Common myeloid progenitor, CD34-positive (primary cell): ENCODE data around the gene ATP5MG.

Source experiments
- CTCF ChIA-PET: fragments of 350-600 bp; sonication (Branson Sonifier 250); formaldehyde crosslinking; loops from one replicate; lab custom pipeline; 2021; ENCODE audit warnings: antibody characterized with exemption; lab: Charles Lee
- POLR2A ChIA-PET: fragments of 350-600 bp; sonication (Branson Sonifier 250); formaldehyde crosslinking; loops from one replicate; lab custom pipeline; 2021; ENCODE audit warnings: antibody characterized with exemption; lab: Charles Lee
- DNase-seq, 3 donors: peaks; one replicate each; pipeline versions ENCODE4 v3.0.0 to v3.0.0-alpha.2; 2013
- H3K27ac ChIP-seq, 2 experiments: 1 replicate in 1 of 2; 2 replicates in 1 of 2; pipeline ENCODE4 v1.7.0; 2013; ENCODE audit warnings: inconsistent platforms in 2 of 2, low read length in 2 of 2, mild to moderate bottlenecking in 2 of 2, low read depth in 1 of 2, moderate library complexity in 1 of 2; ENCODE audit not compliant: severe bottlenecking in 2 of 2, insufficient read depth in 1 of 2, poor library complexity in 1 of 2
- H3K27me3 ChIP-seq, 5 experiments: replicated peaks in 2 of 5; 1 replicate in 3 of 5; 2 replicates in 2 of 5; pipeline versions ENCODE4 v1.6.1 to v1.7.0; 2013; ENCODE audit warnings: low read length in 4 of 5, mild to moderate bottlenecking in 2 of 5, moderate library complexity in 2 of 5, inconsistent platforms in 1 of 5; ENCODE audit not compliant: insufficient read depth in 5 of 5, control insufficient read depth in 4 of 5
- H3K36me3 ChIP-seq, 4 experiments: 1 replicate in 2 of 4; 2 replicates in 2 of 4; pipeline versions ENCODE4 v1.6.1 to v1.7.0; 2013; ENCODE audit warnings: low read length in 3 of 4, control low read depth in 1 of 4, mild to moderate bottlenecking in 1 of 4; ENCODE audit not compliant: control insufficient read depth in 4 of 4, insufficient read depth in 4 of 4
- H3K4me1 ChIP-seq, 4 experiments: 1 replicate in 3 of 4; 2 replicates in 1 of 4; pipeline versions ENCODE4 v1.6.1 to v1.7.1; 2013; ENCODE audit warnings: low read length in 3 of 4, mild to moderate bottlenecking in 3 of 4, control low read depth in 1 of 4, inconsistent platforms in 1 of 4, moderate library complexity in 1 of 4; ENCODE audit not compliant: control insufficient read depth in 4 of 4, insufficient read depth in 4 of 4; ENCODE audit errors: control extremely low read depth in 1 of 4
- H3K4me3 ChIP-seq, 7 experiments: 1 replicate in 4 of 7; 2 replicates in 3 of 7; pipeline versions ENCODE4 v1.5.1 to v1.7.0; 2013; ENCODE audit warnings: mild to moderate bottlenecking in 7 of 7, low read length in 6 of 7, moderate library complexity in 6 of 7, inconsistent platforms in 2 of 7, low read depth in 2 of 7, control low read depth in 1 of 7; ENCODE audit not compliant: insufficient read depth in 4 of 7, control insufficient read depth in 1 of 7; ENCODE audit errors: extremely low read depth in 1 of 7
- H3K9me3 ChIP-seq, 5 experiments: 1 replicate in 4 of 5; 2 replicates in 1 of 5; pipeline versions ENCODE4 v1.6.1 to v1.7.1; 2013; ENCODE audit warnings: low read length in 4 of 5, mild to moderate bottlenecking in 2 of 5, inconsistent platforms in 1 of 5, low read depth in 1 of 5, moderate library complexity in 1 of 5; ENCODE audit not compliant: control insufficient read depth in 4 of 5, insufficient read depth in 2 of 5; ENCODE audit errors: control extremely low read depth in 1 of 5
- WGBS: methylation state at CpG from one replicate; pipeline ENCODE4 v1.1.5; 2013; ENCODE audit not compliant: insufficient coverage; 5-methylcytosine and 5-hydroxymethylcytosine counted together

The ATP5MG gene

GRCh38 chr11:118370774-118371173, 30.6 kb upstream of the ATP5MG start:
- POLR2A ChIA-PET: no interaction called here
- CTCF ChIA-PET: no interaction called here
- Histone ChIP-seq H3K36me3 (peaks cover 44 to 84% (median 63%) of the 10 kb centered on the region in 4 experiments), H3K9me3 (no peaks in the 10 kb centered on the region), H3K4me3 (no peak overlapping the region), H3K27ac (no peak overlapping the region), H3K27me3 (no peaks in the 10 kb centered on the region), H3K4me1 (no peaks in the 10 kb centered on the region)
- 89% methylated on average over 3 of the region's 4 CpGs for WGBS
- no peak for DNase-seq

GRCh38 chr11:118373263-118373662, 28.1 kb upstream of the ATP5MG start:
- Histone ChIP-seq H3K4me3 (no peak overlapping the region), H3K4me1 (no peaks in the 10 kb centered on the region), H3K27ac (no peak overlapping the region), H3K27me3 (no peaks in the 10 kb centered on the region), H3K9me3 (no peaks in the 10 kb centered on the region), H3K36me3 (peaks cover 36 to 84% (median 61%) of the 10 kb centered on the region in 4 experiments)
- CTCF ChIA-PET: interaction anchor here (0.8 to 3.7 kb wide), 5 partner anchors 8 to 101 kb away, joined by 3 to 20 read pairs (median 4); no protein-coding TSS in a partner anchor
- 96% methylated on average over 2 of the region's 2 CpGs for WGBS
- POLR2A ChIA-PET: interaction anchor here (1.2 kb wide), 1 partner anchor 10 kb away, joined by 3 read pairs; no protein-coding TSS in a partner anchor
- DNase-seq: no peak

- H3K4me1 ChIP-seq: no peaks in the 10 kb centered on the region
- H3K4me3 ChIP-seq: no peak overlapping the region
- no peaks in the 10 kb centered on the region for H3K27me3 ChIP-seq
- no peaks in the 10 kb centered on the region for H3K9me3 ChIP-seq
- CTCF ChIA-PET: interaction anchor here (0.6 to 3.7 kb wide), 6 partner anchors 8 to 114 kb away, joined by 3 to 20 read pairs (median 4); no protein-coding TSS in a partner anchor
- WGBS: 99% methylated on average over 5 of the region's 5 CpGs
- no peak overlapping the region for H3K27ac ChIP-seq
- POLR2A ChIA-PET: interaction anchor here (1.2 kb wide), 1 partner anchor 11 kb away, joined by 3 read pairs; no protein-coding TSS in a partner anchor
- DNase-seq: no peak
- H3K36me3 ChIP-seq: peaks cover 38 to 84% (median 60%) of the 10 kb centered on the region in 4 experiments
Observed at GRCh38 chr11:118373871-118374270, 27.5 kb upstream of the ATP5MG start.

- Histone ChIP-seq H3K27me3 (no peaks in the 10 kb centered on the region), H3K36me3 (peaks cover 41 to 84% (median 61%) of the 10 kb centered on the region in 4 experiments), H3K9me3 (no peaks in the 10 kb centered on the region), H3K4me1 (no peaks in the 10 kb centered on the region), H3K27ac (no peak overlapping the region), H3K4me3 (no peak overlapping the region)
- WGBS: 97% methylated on average over 3 of the region's 3 CpGs
- DNase-seq: no peak
- ChIA-PET POLR2A (no interaction called here), CTCF (interaction anchor here (3.7 kb wide), 1 partner anchor 12 kb away, joined by 20 read pairs; no protein-coding TSS in a partner anchor)
Observed at GRCh38 chr11:118374729-118375128, 26.7 kb upstream of the ATP5MG start.

GRCh38 chr11:118375978-118376377, 25.4 kb upstream of the ATP5MG start:
- H3K36me3 ChIP-seq: peaks cover 34 to 86% (median 58%) of the 10 kb centered on the region in 4 experiments
- ChIA-PET POLR2A (interaction anchor here (0.6 kb wide), 1 partner anchor 8 kb away, joined by 4 read pairs; no protein-coding TSS in a partner anchor), CTCF (interaction anchor here (0.9 to 3.7 kb wide), 4 partner anchors 11 to 112 kb away, joined by 3 to 20 read pairs (median 4); no protein-coding TSS in a partner anchor)
- no peaks in the 10 kb centered on the region for H3K27me3 ChIP-seq
- H3K27ac ChIP-seq: no peak overlapping the region
- H3K4me3 ChIP-seq: no peak overlapping the region
- H3K4me1 ChIP-seq: no peaks in the 10 kb centered on the region
- H3K9me3 ChIP-seq: no peaks in the 10 kb centered on the region
- DNase-seq: no peak

- H3K27me3 ChIP-seq: no peaks in the 10 kb centered on the region
- no peaks in the 10 kb centered on the region for H3K4me1 ChIP-seq
- H3K27ac ChIP-seq: no peak overlapping the region
- CTCF ChIA-PET: interaction anchor here (1.2 to 3.1 kb wide), 4 partner anchors 11 to 109 kb away, joined by 3 to 12 read pairs (median 6); no protein-coding TSS in a partner anchor
- no peak for DNase-seq
- POLR2A ChIA-PET: no interaction called here
- H3K4me3 ChIP-seq: no peak overlapping the region
- 100% methylated on average over 3 of the region's 4 CpGs for WGBS
- H3K9me3 ChIP-seq: no peaks in the 10 kb centered on the region
- peaks cover 41 to 86% (median 59%) of the 10 kb centered on the region in 4 experiments for H3K36me3 ChIP-seq
Observed at GRCh38 chr11:118379497-118379896, 21.9 kb upstream of the ATP5MG start.

- DNase-seq: no peak
- H3K27me3 ChIP-seq: no peaks in the 10 kb centered on the region
- no peak overlapping the region for H3K27ac ChIP-seq
- POLR2A ChIA-PET: interaction anchor here (0.6 kb wide), 1 partner anchor 96 kb away, joined by 3 read pairs; no protein-coding TSS in a partner anchor
- CTCF ChIA-PET: interaction anchor here (1.7 to 3.1 kb wide), 3 partner anchors 12 to 108 kb away, joined by 3 to 12 read pairs (median 8); no protein-coding TSS in a partner anchor
- H3K36me3 ChIP-seq: peaks cover 42 to 88% (median 63%) of the 10 kb centered on the region in 4 experiments
- H3K9me3 ChIP-seq: no peaks in the 10 kb centered on the region
- no peak overlapping the region for H3K4me3 ChIP-seq
- H3K4me1 ChIP-seq: no peaks in the 10 kb centered on the region
Observed at GRCh38 chr11:118380571-118380970, 20.8 kb upstream of the ATP5MG start.
